ENCODE measurements around the gene RPL3. TPM values are rescaled to one million over a fixed set of nuclear protein-coding genes. Genes with fewer than 3 reads are reported as not detected.
A peak's percentile ranks its signal among the peaks of the same experiment; 100 is the strongest.

RPL3 gene
- total RNA-seq, 1 experiment from 2014 or later, result 3,763 TPM

GRCh38 chr22:39297490-39298240, 21.8 kb downstream of the RPL3 start:
- Histone ChIP-seq H3K9me3 (no peaks in the 10 kb centered on the region), H3K4me3 (no peak overlapping the region), H3K27me3 (no peaks in the 10 kb centered on the region), H3K36me3 (no peaks in the 10 kb centered on the region)
- no peak for DNase-seq

DNA sequence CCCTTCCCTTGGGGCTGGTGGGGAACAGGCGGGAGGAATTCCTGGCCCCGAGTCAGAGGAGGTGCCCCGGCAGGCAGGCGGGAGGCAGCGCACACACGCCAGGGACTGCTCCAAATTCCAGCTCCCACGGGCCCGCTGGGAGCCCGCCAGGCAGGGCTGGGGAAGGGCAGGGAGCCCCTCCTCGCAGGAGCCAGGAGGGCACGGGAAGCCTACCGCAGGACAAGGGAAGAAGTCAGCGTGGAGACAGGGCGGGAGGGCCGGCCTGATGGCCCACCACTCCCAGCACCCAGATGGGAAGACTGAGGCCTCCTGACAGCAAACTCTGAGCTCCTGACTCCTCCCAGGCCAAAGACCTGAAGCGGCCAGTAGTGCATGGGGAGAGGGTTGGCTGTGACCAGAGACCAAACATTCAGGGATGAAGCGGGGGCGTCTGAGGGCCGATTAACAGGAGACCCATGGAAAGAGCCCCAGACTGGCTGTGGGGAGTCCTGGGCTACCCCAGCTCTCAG, 22.4 kb downstream of the RPL3 start:
- no peaks in the 10 kb centered on the region for H3K27me3 ChIP-seq
- no peaks in the 10 kb centered on the region for H3K9me3 ChIP-seq
- no peak for DNase-seq
- no peaks in the 10 kb centered on the region for H3K36me3 ChIP-seq
- H3K4me3 ChIP-seq, result no peak overlapping the region

DNA sequence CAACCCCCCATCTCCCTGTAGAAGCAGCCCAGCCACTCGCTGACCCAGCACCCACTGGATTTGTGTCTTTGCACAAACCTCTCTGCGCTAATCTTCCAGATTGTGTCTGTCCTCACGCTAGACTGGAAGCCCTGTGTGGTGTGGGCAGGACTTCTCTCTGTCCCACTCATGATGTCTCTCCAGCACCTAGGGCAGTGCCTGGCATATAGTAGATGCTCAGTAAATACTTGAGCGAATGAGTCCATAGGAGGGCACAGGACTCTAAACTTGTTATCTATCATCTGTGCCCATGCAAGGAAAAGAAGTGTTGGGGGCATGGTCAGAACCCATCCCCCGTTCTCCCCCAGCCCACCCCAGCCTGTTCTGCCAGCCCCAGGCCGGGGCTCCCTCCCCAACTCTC, 22.9 kb downstream of the RPL3 start:
- Histone ChIP-seq H3K36me3 (no peaks in the 10 kb centered on the region), H3K4me3 (no peak overlapping the region), H3K27me3 (no peaks in the 10 kb centered on the region), H3K9me3 (no peaks in the 10 kb centered on the region)
- no peak for DNase-seq

DNA sequence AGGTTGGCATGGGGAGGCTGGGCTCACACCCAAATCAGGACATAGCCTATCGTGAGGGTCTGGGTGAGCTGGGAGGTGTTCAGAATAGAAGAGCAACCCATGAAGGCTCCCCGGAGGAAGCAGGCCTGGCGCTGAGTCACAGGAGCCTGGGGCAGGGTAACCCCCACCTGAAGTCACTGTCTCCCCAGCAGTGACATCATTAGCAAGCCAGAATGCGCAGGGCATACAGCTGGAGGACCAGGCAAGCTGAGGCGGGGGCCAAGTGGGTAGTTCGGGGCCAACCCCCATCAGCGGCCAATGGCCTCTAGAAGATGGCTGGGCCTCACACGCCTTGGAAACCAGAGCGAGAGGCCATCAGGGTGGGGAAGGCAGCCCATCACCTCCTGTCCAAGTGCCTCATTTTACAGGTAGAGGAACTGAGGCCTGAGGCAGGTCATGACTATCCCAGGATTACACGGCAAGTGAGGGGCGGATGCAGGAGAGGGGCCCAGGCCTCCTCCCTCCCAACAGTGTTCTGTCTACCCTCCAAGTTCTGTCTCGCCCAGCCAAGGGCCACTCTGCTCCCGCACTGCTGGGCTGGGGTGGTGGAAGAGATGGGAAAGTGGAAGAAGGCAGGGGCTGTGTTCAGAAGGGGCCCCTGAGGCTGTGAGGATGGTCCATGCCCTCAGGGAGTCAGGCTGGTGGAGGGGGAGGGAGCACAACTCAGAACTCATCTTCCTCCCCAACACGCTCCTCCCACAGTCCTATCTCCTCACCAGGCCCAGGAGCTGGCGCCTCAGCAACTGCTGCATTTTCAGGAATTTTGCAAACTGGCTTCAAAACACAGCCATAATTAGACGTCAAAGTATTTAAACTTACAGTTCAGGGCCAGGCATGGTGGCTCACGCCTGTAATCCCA, 24.6 kb downstream of the RPL3 start:
- H3K27me3 ChIP-seq, result no peaks in the 10 kb centered on the region
- H3K36me3 ChIP-seq, result no peaks in the 10 kb centered on the region
- no peak for DNase-seq
- H3K4me3 ChIP-seq, result no peak overlapping the region
- H3K9me3 ChIP-seq, result no peaks in the 10 kb centered on the region

DNA sequence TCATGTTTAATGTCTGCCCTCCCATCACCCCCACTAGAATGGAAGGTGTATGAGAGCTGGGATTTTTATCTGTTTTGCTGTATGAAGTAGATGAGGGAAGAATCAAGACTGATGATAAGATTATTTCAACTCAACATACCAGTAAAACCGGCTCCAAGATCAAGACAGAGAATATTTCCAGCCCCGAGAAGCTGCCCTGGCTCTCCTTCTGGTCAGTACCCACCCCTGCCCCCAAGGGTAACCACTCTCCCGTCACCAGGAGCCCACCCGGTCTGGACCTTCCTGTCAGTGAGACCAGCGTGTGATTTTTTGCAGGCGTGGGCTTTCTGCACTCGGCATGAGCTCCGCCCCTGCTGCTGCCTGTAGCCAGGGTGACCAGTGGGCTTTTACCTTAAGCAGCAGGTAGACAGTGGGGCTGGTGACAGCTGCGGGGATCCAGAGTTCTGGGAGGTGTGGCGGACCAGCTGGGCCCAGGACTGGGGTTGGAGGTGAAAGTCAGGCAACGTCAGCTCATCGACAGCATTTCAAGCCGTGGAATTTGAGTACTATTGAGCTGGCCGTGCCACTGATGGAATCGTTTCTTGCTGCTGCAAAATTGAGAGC, 25.6 kb downstream of the RPL3 start:
- no peaks in the 10 kb centered on the region for H3K36me3 ChIP-seq
- no peaks in the 10 kb centered on the region for H3K27me3 ChIP-seq
- no peak overlapping the region for H3K4me3 ChIP-seq
- no peaks in the 10 kb centered on the region for H3K9me3 ChIP-seq
- DNase-seq, result no peak

DNA sequence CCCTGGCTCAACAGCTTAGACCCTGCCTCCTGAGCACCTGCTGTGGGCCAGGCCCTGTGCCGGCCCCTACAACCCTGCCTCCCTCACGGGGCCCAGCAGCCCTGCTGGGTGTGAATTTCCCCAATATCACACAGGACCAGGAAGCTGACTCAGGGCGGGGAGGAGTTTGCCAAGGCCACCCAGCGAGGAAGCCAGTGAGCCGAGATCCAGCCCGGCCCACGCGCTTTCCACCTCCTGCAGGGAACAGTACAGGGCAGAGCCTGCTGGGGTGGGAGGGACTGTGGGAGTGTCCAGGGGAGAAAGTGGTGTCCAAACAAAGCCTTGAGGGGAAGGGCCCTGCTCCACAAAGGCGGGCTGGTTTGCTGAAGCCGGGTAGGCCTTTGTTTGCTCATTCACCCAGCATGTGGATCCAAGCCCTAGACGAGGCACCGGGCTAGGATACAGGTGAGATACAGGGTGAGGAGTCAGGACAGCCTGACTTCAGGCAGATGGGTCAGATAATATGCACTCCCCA, 26.8 kb downstream of the RPL3 start:
- Histone ChIP-seq H3K9me3 (no peaks in the 10 kb centered on the region), H3K36me3 (no peaks in the 10 kb centered on the region), H3K4me3 (no peak overlapping the region), H3K27me3 (no peaks in the 10 kb centered on the region)
- DNase-seq, result peak; percentile 99

DNA sequence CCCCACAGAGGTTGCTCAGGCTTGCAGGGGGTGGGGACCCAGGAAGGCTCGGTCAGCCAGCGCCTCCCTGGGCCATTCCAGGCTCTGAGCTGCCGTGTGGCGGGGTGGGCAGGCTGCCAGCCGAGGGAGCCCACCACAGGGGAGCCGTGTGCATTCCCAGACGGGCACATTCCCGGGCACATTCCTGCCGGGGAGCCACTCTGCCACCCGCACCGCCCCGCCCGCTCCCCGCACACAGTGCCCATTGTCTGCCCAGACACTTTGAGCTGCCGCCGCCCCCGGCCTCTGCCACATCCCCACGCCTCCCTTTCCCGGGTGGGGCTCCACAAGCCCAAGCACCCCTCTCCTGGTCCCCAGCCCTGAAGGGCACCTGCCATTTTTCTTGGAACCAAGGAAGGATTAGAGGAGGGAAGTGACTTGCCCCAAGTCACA, 27.4 kb downstream of the RPL3 start:
- Histone ChIP-seq H3K4me3 (no peak overlapping the region), H3K9me3 (no peaks in the 10 kb centered on the region), H3K27me3 (no peaks in the 10 kb centered on the region), H3K36me3 (no peaks in the 10 kb centered on the region)
- peak; percentile 50 for DNase-seq

- Histone ChIP-seq H3K27me3 (no peaks in the 10 kb centered on the region), H3K4me3 (no peak overlapping the region), H3K9me3 (no peaks in the 10 kb centered on the region), H3K36me3 (no peaks in the 10 kb centered on the region)
- no peak for DNase-seq
Measured at GRCh38 chr22:39291523-39291922, 27.9 kb downstream of the RPL3 start.

DNA sequence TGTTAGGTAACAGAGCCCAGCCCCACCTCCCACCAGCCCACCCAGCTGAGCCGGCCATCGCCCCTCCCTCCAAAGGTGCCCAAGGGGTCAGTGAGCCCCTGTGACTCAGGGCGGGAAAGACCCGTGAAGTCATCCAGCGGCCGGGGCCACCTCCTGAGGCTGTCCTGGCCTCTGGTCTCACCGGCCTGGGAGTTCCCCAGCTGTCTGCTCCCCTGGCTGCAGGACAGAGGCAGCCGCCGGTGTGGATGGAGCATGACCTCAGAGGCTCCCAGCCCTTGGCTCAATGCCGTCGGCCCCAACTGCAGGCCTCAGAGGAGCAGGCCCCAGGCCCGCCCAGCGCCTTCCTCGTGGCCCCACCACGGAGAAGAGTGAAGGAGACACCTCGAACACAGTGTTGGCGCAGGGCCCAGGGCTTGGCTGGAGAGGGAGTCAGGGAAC, 28.7 kb downstream of the RPL3 start:
- Histone ChIP-seq H3K9me3 (no peaks in the 10 kb centered on the region), H3K36me3 (no peaks in the 10 kb centered on the region), H3K4me3 (no peak overlapping the region), H3K27me3 (no peaks in the 10 kb centered on the region)
- peak; percentile 77 for DNase-seq

DNA sequence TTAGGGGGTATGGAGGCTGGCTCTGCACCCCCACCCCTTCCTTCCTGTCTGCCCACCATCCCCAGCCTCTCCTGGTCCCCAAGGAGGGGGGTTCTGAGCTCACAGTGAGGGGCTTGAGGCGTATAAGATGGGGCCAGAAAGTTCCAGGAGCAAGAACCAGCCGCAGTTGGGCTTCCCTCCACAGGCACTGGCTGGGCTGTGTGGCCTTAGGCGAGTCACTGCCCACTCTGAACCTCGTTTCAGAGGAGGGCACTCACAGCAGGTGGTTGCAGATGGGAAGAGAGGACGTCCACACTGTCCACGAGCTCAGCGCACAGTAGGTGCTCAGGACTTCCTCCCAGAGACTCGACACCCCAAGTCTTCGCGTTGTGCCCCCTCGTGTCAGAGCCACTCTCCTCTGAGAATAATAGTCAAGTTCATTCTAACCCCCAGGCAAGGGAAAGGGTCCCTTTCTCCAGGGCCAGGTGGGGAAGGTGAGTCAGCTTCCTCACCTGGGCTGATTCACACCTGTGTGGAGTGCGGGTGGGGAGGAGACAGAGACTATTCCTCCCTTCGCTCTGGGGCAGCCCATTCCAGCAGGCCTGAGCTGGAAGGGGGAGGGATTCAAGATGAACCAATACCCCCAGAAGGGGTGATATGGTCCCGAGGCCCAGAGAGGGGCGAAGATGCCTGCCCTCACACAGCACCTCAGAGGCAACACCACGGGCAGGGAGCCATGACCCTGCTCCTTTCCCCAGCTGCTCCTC, 29.3 kb downstream of the RPL3 start:
- H3K27me3 ChIP-seq, result no peaks in the 10 kb centered on the region
- H3K4me3 ChIP-seq, result no peak overlapping the region
- no peaks in the 10 kb centered on the region for H3K36me3 ChIP-seq
- DNase-seq, result no peak
- H3K9me3 ChIP-seq, result no peaks in the 10 kb centered on the region; the same call in 1 of the 2 replicates

DNA sequence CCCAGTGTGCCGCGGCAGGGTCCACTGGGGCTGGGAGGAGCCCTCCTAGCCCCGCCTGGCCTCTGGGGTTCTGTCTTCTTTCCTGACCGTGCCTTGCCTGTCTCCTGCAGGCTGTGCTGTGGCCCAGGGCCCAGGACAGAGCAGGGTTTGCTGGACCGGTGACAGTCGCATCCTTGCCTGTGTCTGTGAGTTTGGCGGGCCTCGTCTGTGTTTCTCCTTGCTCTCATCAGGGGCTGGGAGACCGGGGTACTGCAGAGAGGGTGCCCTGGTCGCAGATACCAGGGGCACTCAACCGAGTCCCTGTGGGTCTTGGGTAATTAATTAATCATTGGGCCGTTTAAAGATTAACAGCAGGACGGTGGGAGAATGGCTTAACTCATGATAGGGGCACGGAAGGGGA, 29.9 kb downstream of the RPL3 start:
- Histone ChIP-seq H3K27me3 (no peaks in the 10 kb centered on the region), H3K9me3 (peaks cover 6% of the 10 kb centered on the region), H3K4me3 (no peak overlapping the region), H3K36me3 (no peaks in the 10 kb centered on the region)
- no peak for DNase-seq

DNA sequence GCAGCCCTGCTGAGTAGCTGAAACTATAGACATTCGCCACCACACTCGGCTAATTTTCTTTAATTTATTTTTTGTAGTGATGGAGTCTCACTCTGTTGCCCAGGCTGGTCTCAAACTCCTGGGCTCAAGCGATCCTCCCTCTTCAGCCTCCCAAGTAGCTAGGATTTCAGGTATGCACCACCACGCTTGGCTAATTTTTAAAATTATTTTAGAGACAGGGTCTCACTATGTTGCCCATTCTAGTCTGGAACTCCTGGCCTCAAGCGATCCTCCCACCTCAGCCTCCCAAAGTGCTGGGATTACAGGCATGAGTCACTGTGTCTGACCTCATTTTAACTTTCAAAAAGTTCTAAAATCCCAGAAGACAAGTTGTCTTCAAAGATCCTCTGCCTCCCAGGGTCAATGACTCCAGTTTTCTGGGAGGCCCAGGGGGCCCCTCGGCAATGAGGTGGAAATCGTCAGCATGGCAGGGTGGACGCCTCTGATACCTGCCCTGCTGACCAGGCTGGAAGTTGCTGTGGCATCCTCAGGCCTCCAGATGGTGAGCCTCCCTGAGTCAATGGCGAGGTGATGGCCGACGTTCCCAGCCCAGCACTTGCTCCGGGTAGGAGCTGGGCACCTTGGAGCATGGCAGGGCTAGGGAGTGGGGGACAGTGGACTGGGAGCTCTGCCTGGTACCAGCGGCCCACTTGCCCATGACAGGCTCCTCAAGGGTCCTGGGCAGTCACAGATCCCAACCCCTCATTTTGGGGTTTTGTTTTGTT, 31.1 kb downstream of the RPL3 start:
- Histone ChIP-seq H3K27me3 (no peaks in the 10 kb centered on the region), H3K36me3 (no peaks in the 10 kb centered on the region), H3K9me3 (peaks cover 6% of the 10 kb centered on the region), H3K4me3 (no peak overlapping the region)
- DNase-seq, result no peak

DNA sequence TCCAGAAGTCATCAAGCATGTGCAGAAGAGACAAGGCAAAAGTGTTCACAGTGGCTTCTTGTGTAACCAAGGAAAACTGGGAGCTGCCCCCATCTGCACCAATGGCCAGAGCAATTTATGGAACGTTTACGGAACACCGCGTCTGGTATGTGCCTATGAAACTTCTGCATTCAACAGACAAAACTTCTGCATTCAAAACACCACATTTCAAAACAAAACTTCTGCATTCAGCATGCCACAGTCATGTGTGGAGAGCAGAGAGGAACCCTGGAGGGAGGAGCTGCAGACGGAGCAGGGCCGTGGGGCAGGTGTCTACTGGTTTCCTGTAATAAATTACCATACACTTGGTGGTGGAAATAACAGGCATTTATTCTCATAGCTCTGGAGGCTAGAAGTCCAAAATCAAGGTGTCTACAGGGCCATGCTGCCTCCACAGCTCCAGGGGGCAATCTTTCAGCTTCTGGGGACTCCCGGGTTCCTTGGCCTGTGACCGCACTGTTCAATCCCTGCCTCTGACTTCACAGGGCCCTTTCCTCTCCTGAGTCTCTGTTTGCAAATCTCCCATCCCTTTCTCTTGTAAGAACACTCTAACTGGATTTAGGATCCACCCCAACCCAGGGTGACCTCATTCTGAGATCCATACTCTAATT, 32.2 kb downstream of the RPL3 start:
- Histone ChIP-seq H3K27me3 (no peaks in the 10 kb centered on the region), H3K9me3 (peaks cover 6% of the 10 kb centered on the region), H3K36me3 (no peaks in the 10 kb centered on the region), H3K4me3 (no peak overlapping the region)
- no peak for DNase-seq

GRCh38 chr22:39284983-39285382, 34.4 kb downstream of the RPL3 start:
- H3K36me3 ChIP-seq, result no peaks in the 10 kb centered on the region
- DNase-seq, result no peak
- no peaks in the 10 kb centered on the region for H3K27me3 ChIP-seq
- no peak overlapping the region for H3K4me3 ChIP-seq
- peaks cover 6% of the 10 kb centered on the region for H3K9me3 ChIP-seq
